ENCODE measurements around the gene SH3PXD2A.

GRCh38 chr10:103671126-103671895 lies 184.1 kb downstream of the SH3PXD2A start:
- TF ChIP-seq CTCF (conservative IDR thresholded peaks at IDR 0.05) = no peak
- no peak for TF ChIP-seq ZFX (IDR thresholded peaks at IDR 0.05)

All from C4-2B (cell line).